ENCODE data around the gene TBX3. TPM values are rescaled to one million over a fixed set of nuclear protein-coding genes. Genes with fewer than 3 reads are reported as not detected.

Gene TBX3
- total and polyA plus RNA-seq, 2 donors (not counting 3 experiments of a cell fraction or from before 2014, with no cell fraction given), result 0.52 to 2.0 TPM

- Histone ChIP-seq H4K20me1 (replicated peaks; ENCODE audit: control insufficient read depth, extremely low read depth, insufficient read depth, low read length) (no peaks in the 10 kb centered on the region), H3K4me2 (ENCODE audit: insufficient read depth, low read length) (no peak overlapping the region), H3K4me3 (replicated peaks in 1 of 3; ENCODE audit: insufficient read depth in 1 of 3, low read depth in 1 of 3, low read length in 3 of 3) (no peak overlapping the region), H3K4me1 (ENCODE audit: control insufficient read depth, extremely low read depth, insufficient read depth, low read length) (no peaks in the 10 kb centered on the region), H3K9me3 (replicated peaks; ENCODE audit: control insufficient read depth, insufficient read depth, low read length) (no peaks in the 10 kb centered on the region), H3K27ac (ENCODE audit: insufficient read depth, low read depth, low read length) (no peak overlapping the region), H3K79me2 (ENCODE audit: control insufficient read depth, insufficient read depth, low read length) (no peaks in the 10 kb centered on the region), H2AFZ (ENCODE audit: low read depth, low read length) (no peak overlapping the region), H3K27me3 (ENCODE audit: control insufficient read depth in 2 of 2, insufficient read depth in 2 of 2, low read length in 2 of 2) (no peaks in the 10 kb centered on the region), H3K9me1 (replicated peaks; ENCODE audit: control insufficient read depth, extremely low read depth, insufficient read depth, low read length) (no peaks in the 10 kb centered on the region), H3K36me3 (ENCODE audit: control insufficient read depth in 2 of 2, extremely low read depth in 1 of 2, insufficient read depth in 2 of 2, low read length in 2 of 2) (no peaks in the 10 kb centered on the region), H3K9ac (replicated peaks; ENCODE audit: extremely low read depth, insufficient read depth, low read length) (no peak overlapping the region)
- ChIA-PET POLR2A (interaction anchor here (0.7 kb wide), 1 partner anchor 1331 kb away, joined by 3 read pairs; no protein-coding TSS in a partner anchor), CTCF (interaction anchor here (1.0 kb wide), 1 partner anchor 11 kb away, joined by 3 read pairs; no protein-coding TSS in a partner anchor)
- FAIRE-seq, result no peak
- no TSS peak for BruUV-seq (replicated peaks)
- dilution Hi-C loops (cut with MboI; ENCODE audit: extremely low pct_ligation_motif_present, low sequenced_read_pairs), result no loop called here
- intact Hi-C loops (cut with micrococcal nuclease), result no loop called here
- TF ChIP-seq MYC (IDR thresholded peaks at IDR 0.05; ENCODE audit: low read depth, low read length) (no peak), EZH2 (IDR thresholded peaks at IDR 0.05; ENCODE audit: borderline replicate concordance, low read depth, low read length, severe bottlenecking) (no peak), CTCF (IDR thresholded peaks at IDR 0.05; ENCODE audit: extremely low read depth in 1 of 2, insufficient read depth in 1 of 2, low read depth in 1 of 2, low read length in 2 of 2) (no peak)
- no peak for DNase-seq (ENCODE audit: low read depth, low spot score)
Measured at GRCh38 chr12:114648711-114649110, 35.3 kb downstream of the TBX3 start.

GRCh38 chr12:114638790-114639435, 45.1 kb downstream of the TBX3 start:
- dilution Hi-C loops (cut with MboI; ENCODE audit: extremely low pct_ligation_motif_present, low sequenced_read_pairs), result no loop called here
- Histone ChIP-seq H3K4me2 (ENCODE audit: insufficient read depth, low read length) (no peak overlapping the region), H3K79me2 (ENCODE audit: control insufficient read depth, insufficient read depth, low read length) (no peaks in the 10 kb centered on the region), H3K9me3 (replicated peaks; ENCODE audit: control insufficient read depth, insufficient read depth, low read length) (no peaks in the 10 kb centered on the region), H3K4me3 (replicated peaks in 1 of 3; ENCODE audit: insufficient read depth in 1 of 3, low read depth in 1 of 3, low read length in 3 of 3) (no peak overlapping the region), H3K9ac (replicated peaks; ENCODE audit: extremely low read depth, insufficient read depth, low read length) (no peak overlapping the region), H2AFZ (ENCODE audit: low read depth, low read length) (no peak overlapping the region), H3K27me3 (ENCODE audit: control insufficient read depth in 2 of 2, insufficient read depth in 2 of 2, low read length in 2 of 2) (no peaks in the 10 kb centered on the region), H4K20me1 (replicated peaks; ENCODE audit: control insufficient read depth, extremely low read depth, insufficient read depth, low read length) (no peaks in the 10 kb centered on the region), H3K9me1 (replicated peaks; ENCODE audit: control insufficient read depth, extremely low read depth, insufficient read depth, low read length) (no peaks in the 10 kb centered on the region), H3K4me1 (ENCODE audit: control insufficient read depth, extremely low read depth, insufficient read depth, low read length) (no peaks in the 10 kb centered on the region), H3K36me3 (ENCODE audit: control insufficient read depth in 2 of 2, extremely low read depth in 1 of 2, insufficient read depth in 2 of 2, low read length in 2 of 2) (no peaks in the 10 kb centered on the region), H3K27ac (ENCODE audit: insufficient read depth, low read depth, low read length) (no peak overlapping the region)
- FAIRE-seq, result no peak
- CTCF ChIA-PET, result interaction anchor here (1.3 to 3.6 kb wide), 2 partner anchors 13 to 658 kb away, joined by 5 to 26 read pairs; no protein-coding TSS in a partner anchor
- intact Hi-C loops (cut with micrococcal nuclease), result no loop called here
- BruUV-seq (replicated peaks), result no TSS peak
- POLR2A ChIA-PET, result no interaction called here
- DNase-seq (ENCODE audit: low read depth, low spot score), result no peak
- no peak for TF ChIP-seq POLR2A (IDR thresholded peaks at IDR 0.05; ENCODE audit: low read depth, low read length)
- TF ChIP-seq GATA2 (IDR thresholded peaks at IDR 0.05; ENCODE audit: insufficient read depth, insufficient read length, low read depth, low read length), result no peak
- no peak for TF ChIP-seq MYC (IDR thresholded peaks at IDR 0.05; ENCODE audit: low read depth, low read length)
- TF ChIP-seq MAX (IDR thresholded peaks at IDR 0.05; ENCODE audit: insufficient read depth, insufficient read length), result no peak
- TF ChIP-seq EZH2 (IDR thresholded peaks at IDR 0.05; ENCODE audit: borderline replicate concordance, low read depth, low read length, severe bottlenecking), result no peak
- TF ChIP-seq POLR2AphosphoS5 (IDR thresholded peaks at IDR 0.05; ENCODE audit: insufficient read depth, low read depth, low read length), result no peak
- TF ChIP-seq CTCF (IDR thresholded peaks at IDR 0.05; ENCODE audit: extremely low read depth in 1 of 2, insufficient read depth in 1 of 2, low read depth in 1 of 2, low read length in 2 of 2), result no peak
- TF ChIP-seq FOS (IDR thresholded peaks at IDR 0.05; ENCODE audit: borderline replicate concordance, insufficient read depth, low read length), result no peak
- TF ChIP-seq JUN (IDR thresholded peaks at IDR 0.05; ENCODE audit: borderline replicate concordance, insufficient read depth, insufficient read length, low read depth), result no peak

Measured in endothelial cell of umbilical vein (primary cell).